ENCODE measurements around the gene CACNA2D1. TPM values are rescaled to one million over a fixed set of nuclear protein-coding genes. Genes with fewer than 3 reads are reported as not detected.

The CACNA2D1 gene
- total RNA-seq, 1 experiment from 2014 or later = 0.27 TPM

DNA sequence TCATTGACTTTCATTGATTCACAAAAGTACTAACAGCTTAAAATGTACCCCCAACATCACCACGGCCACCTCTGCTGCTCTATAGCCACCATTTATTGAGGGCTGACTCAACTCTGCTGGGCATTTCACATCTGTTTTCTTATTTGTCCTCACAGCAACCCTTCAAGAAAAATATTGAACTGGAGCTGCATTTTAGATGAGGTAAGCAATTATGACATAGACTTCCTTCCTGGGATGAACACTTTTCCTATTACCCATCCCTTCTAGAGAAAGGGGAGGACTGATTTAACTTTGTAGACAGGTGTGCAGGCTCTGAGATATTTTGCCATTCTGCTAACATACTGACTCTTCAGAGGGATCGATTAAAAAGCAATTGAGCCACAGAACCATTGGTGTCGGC lies 217.4 kb downstream of the CACNA2D1 start:
- Histone ChIP-seq H3K4me2 (ENCODE audit: low read length) (no peak overlapping the region), H3K79me2 (ENCODE audit: insufficient read depth, low read length) (no peaks in the 10 kb centered on the region), H3K27ac (ENCODE audit: low read depth, low read length) (no peak overlapping the region), H3K9me3 (ENCODE audit: control insufficient read depth in 1 of 2, insufficient read depth in 1 of 2, low read depth in 1 of 2, low read length in 2 of 2) (no peaks in the 10 kb centered on the region), H3K4me1 (ENCODE audit: control insufficient read depth in 1 of 2, insufficient read depth in 2 of 2, low read length in 2 of 2) (no peaks in the 10 kb centered on the region), H3K9me2 (ENCODE audit: insufficient read depth) (no peaks in the 10 kb centered on the region), H3K27me3 (ENCODE audit: insufficient read depth, low read length) (no peaks in the 10 kb centered on the region), H2AFZ (ENCODE audit: low read depth, low read length, poor library complexity, severe bottlenecking) (no peak overlapping the region), H3K36me3 (ENCODE audit: control insufficient read depth in 1 of 2, insufficient read depth in 2 of 2, low read length in 2 of 2) (no peaks in the 10 kb centered on the region), H3K4me3 (replicated peaks in 1 of 2; ENCODE audit: low read depth in 1 of 2, low read length in 2 of 2) (no peak overlapping the region), H4K20me1 (ENCODE audit: insufficient read depth) (no peaks in the 10 kb centered on the region), H3K9ac (ENCODE audit: low read length) (no peak overlapping the region)
- no peak for DNase-seq (ENCODE audit: low read depth, low spot score)
- intact Hi-C loops (cut with micrococcal nuclease) = no loop called here
- ATAC-seq = no peak
- BruUV-seq (replicated peaks) = no TSS peak
- ChIA-PET RAD21 (ENCODE audit: low non-redundant PET in 1 of 2, low total read pairs in 2 of 2, uncharacterized antibody in 2 of 2, unreplicated experiment in 2 of 2) (no interaction called here), POLR2A (no interaction called here), CTCF (interaction anchor here (0.9 kb wide), 1 partner anchor 8 kb away, joined by 3 read pairs; no protein-coding TSS in a partner anchor)
- TF ChIP-seq, protein P1, sequence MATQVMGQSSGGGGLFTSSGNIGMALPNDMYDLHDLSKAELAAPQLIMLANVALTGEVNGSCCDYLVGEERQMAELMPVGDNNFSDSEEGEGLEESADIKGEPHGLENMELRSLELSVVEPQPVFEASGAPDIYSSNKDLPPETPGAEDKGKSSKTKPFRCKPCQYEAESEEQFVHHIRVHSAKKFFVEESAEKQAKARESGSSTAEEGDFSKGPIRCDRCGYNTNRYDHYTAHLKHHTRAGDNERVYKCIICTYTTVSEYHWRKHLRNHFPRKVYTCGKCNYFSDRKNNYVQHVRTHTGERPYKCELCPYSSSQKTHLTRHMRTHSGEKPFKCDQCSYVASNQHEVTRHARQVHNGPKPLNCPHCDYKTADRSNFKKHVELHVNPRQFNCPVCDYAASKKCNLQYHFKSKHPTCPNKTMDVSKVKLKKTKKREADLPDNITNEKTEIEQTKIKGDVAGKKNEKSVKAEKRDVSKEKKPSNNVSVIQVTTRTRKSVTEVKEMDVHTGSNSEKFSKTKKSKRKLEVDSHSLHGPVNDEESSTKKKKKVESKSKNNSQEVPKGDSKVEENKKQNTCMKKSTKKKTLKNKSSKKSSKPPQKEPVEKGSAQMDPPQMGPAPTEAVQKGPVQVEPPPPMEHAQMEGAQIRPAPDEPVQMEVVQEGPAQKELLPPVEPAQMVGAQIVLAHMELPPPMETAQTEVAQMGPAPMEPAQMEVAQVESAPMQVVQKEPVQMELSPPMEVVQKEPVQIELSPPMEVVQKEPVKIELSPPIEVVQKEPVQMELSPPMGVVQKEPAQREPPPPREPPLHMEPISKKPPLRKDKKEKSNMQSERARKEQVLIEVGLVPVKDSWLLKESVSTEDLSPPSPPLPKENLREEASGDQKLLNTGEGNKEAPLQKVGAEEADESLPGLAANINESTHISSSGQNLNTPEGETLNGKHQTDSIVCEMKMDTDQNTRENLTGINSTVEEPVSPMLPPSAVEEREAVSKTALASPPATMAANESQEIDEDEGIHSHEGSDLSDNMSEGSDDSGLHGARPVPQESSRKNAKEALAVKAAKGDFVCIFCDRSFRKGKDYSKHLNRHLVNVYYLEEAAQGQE (IDR thresholded peaks at IDR 0.05; ENCODE audit: low read depth) = no peak
- TF ChIP-seq, protein P2, sequence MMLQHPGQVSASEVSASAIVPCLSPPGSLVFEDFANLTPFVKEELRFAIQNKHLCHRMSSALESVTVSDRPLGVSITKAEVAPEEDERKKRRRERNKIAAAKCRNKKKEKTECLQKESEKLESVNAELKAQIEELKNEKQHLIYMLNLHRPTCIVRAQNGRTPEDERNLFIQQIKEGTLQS (IDR thresholded peaks at IDR 0.05) = no peak
- TF ChIP-seq CEBPB (IDR thresholded peaks at IDR 0.05; ENCODE audit: low read depth) = no peak
- no peak for TF ChIP-seq SRF (IDR thresholded peaks at IDR 0.05; ENCODE audit: low read depth)
- no peak for TF ChIP-seq SIN3A (IDR thresholded peaks at IDR 0.05; ENCODE audit: low read depth)
- no peak for TF ChIP-seq POLR2AphosphoS5 (IDR thresholded peaks at IDR 0.05; ENCODE audit: low read depth, low read length)
- TF ChIP-seq SP1 (IDR thresholded peaks at IDR 0.05; ENCODE audit: low read depth) = no peak
- TF ChIP-seq JUND (IDR thresholded peaks at IDR 0.05) = no peak
- TF ChIP-seq, protein P3, sequence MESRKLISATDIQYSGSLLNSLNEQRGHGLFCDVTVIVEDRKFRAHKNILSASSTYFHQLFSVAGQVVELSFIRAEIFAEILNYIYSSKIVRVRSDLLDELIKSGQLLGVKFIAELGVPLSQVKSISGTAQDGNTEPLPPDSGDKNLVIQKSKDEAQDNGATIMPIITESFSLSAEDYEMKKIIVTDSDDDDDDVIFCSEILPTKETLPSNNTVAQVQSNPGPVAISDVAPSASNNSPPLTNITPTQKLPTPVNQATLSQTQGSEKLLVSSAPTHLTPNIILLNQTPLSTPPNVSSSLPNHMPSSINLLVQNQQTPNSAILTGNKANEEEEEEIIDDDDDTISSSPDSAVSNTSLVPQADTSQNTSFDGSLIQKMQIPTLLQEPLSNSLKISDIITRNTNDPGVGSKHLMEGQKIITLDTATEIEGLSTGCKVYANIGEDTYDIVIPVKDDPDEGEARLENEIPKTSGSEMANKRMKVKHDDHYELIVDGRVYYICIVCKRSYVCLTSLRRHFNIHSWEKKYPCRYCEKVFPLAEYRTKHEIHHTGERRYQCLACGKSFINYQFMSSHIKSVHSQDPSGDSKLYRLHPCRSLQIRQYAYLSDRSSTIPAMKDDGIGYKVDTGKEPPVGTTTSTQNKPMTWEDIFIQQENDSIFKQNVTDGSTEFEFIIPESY (IDR thresholded peaks at IDR 0.05; ENCODE audit: extremely low read depth, insufficient replicate concordance, low read length) = no peak
- TF ChIP-seq, protein P4, sequence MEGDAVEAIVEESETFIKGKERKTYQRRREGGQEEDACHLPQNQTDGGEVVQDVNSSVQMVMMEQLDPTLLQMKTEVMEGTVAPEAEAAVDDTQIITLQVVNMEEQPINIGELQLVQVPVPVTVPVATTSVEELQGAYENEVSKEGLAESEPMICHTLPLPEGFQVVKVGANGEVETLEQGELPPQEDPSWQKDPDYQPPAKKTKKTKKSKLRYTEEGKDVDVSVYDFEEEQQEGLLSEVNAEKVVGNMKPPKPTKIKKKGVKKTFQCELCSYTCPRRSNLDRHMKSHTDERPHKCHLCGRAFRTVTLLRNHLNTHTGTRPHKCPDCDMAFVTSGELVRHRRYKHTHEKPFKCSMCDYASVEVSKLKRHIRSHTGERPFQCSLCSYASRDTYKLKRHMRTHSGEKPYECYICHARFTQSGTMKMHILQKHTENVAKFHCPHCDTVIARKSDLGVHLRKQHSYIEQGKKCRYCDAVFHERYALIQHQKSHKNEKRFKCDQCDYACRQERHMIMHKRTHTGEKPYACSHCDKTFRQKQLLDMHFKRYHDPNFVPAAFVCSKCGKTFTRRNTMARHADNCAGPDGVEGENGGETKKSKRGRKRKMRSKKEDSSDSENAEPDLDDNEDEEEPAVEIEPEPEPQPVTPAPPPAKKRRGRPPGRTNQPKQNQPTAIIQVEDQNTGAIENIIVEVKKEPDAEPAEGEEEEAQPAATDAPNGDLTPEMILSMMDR (IDR thresholded peaks at IDR 0.05 in 2 of 3, conservative IDR thresholded peaks at IDR 0.05 in 1 of 3; ENCODE audit: borderline replicate concordance in 1 of 3, insufficient read depth in 1 of 3, low read depth in 2 of 3, low read length in 2 of 3) = no peak
- no peak for TF ChIP-seq EGR1 (IDR thresholded peaks at IDR 0.05; ENCODE audit: low read depth)
- TF ChIP-seq RAD21 (IDR thresholded peaks at IDR 0.05; ENCODE audit: low read depth) = no peak
- no peak for TF ChIP-seq EZH2phosphoT487 (IDR thresholded peaks at IDR 0.05; ENCODE audit: borderline replicate concordance)
- no peak for TF ChIP-seq EZH2 (IDR thresholded peaks at IDR 0.05)
- TF ChIP-seq TCF7L2 (IDR thresholded peaks at IDR 0.05; ENCODE audit: borderline replicate concordance, extremely low read depth, insufficient read depth, insufficient read length) = no peak
- TF ChIP-seq, protein P5, sequence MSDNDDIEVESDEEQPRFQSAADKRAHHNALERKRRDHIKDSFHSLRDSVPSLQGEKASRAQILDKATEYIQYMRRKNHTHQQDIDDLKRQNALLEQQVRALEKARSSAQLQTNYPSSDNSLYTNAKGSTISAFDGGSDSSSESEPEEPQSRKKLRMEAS (IDR thresholded peaks at IDR 0.05) = no peak
- TF ChIP-seq FOSL1 (IDR thresholded peaks at IDR 0.05; ENCODE audit: low read depth) = no peak
- TF ChIP-seq ZFX (IDR thresholded peaks at IDR 0.05) = no peak
- no peak for TF ChIP-seq ZNF274 (IDR thresholded peaks at IDR 0.05; ENCODE audit: low read depth, low read length)

All from HCT116 (cell line).